Measurements from ENCODE around the gene PAXIP1.

DNA sequence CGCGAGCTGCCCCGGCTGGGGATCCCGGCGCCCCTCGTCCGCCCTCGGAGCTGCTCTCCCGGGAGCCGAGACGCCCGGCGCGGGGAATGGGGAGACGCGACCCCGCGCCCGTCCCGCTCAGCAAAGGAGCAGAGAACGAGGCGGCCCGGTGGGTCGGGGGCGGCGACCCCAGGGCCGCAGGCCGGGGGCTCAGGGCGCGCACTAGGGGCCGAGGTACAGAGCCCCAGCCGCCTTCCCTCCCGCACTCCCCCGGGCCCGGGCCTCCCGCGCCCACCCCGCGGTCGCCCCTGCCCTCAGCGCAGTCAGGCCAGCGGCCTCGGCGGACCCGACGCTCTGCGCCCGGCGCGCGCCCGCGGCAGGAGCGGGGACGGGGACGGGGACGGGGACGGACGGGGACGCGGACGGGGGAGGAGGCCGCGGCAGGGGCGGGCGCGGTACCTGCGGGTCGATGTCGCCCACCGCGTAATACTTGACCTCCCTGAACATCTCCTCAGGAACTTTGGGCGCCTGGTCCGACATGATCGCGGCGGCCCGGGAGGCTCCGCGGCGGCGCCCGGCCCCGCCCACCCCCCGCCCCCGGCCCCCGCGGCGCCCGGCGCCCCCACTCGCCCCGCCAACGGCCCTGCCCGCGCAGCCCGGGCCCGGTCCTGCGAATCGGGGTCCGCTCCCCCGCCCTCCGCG lies 373 bp downstream of the PAXIP1 start:
- TF ChIP-seq, protein P1, sequence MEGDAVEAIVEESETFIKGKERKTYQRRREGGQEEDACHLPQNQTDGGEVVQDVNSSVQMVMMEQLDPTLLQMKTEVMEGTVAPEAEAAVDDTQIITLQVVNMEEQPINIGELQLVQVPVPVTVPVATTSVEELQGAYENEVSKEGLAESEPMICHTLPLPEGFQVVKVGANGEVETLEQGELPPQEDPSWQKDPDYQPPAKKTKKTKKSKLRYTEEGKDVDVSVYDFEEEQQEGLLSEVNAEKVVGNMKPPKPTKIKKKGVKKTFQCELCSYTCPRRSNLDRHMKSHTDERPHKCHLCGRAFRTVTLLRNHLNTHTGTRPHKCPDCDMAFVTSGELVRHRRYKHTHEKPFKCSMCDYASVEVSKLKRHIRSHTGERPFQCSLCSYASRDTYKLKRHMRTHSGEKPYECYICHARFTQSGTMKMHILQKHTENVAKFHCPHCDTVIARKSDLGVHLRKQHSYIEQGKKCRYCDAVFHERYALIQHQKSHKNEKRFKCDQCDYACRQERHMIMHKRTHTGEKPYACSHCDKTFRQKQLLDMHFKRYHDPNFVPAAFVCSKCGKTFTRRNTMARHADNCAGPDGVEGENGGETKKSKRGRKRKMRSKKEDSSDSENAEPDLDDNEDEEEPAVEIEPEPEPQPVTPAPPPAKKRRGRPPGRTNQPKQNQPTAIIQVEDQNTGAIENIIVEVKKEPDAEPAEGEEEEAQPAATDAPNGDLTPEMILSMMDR (IDR thresholded peaks at IDR 0.05; ENCODE audit: low read length), result no peak
- TF ChIP-seq EZH2 (optimal IDR thresholded peaks at IDR 0.05; ENCODE audit: low read depth, low read length) (no peak), EZH2phosphoT487 (IDR thresholded peaks at IDR 0.05; ENCODE audit: low read length) (no peak)

Measured in MM.1S (cell line).